A673 (cell line): ENCODE measurements around the gene STX3. TPM values are rescaled to one million over a fixed set of nuclear protein-coding genes. Genes with fewer than 3 reads are reported as not detected.
A peak's percentile ranks its signal among the peaks of the same experiment; 100 is the strongest.

Experiments used
- BruUV-seq: library from RNA; stranded (reverse); fragments of 400-500 nt; replicated peaks from 2 replicates; lab custom pipeline; 2021; lab: Mats Ljungman, UMichigan
- CTCF ChIA-PET: fragments of 300-600 bp; sonication (Branson Sonifier 250); formaldehyde crosslinking; loops from one replicate; lab custom pipeline; 2022; ENCODE audit warnings: antibody characterized with exemption; lab: Charles Lee
- POLR2A ChIA-PET: fragments of 300-600 bp; sonication (Branson Sonifier 250); formaldehyde crosslinking; loops from one replicate; lab custom pipeline; 2022; ENCODE audit warnings: antibody characterized with exemption; ENCODE audit not compliant: low non-redundant PET; lab: Charles Lee
- DNase-seq: peaks from one replicate; pipeline ENCODE4 v3.0.0-alpha.2; 2015; ENCODE audit warnings: low spot score
- H3K27ac ChIP-seq: fragments of 200-600 bp; sonication (generic); 2 replicates; pipeline ENCODE4 v1.5.1; 2016; ENCODE audit warnings: mixed run types, low read depth, mild to moderate bottlenecking, mixed read lengths, antibody characterized with exemption, low read length; ENCODE audit not compliant: poor library complexity, severe bottlenecking
- H3K27me3 ChIP-seq: fragments of 200-600 bp; sonication (generic); replicated peaks from 2 replicates; pipeline ENCODE4 v1.6.1; 2017; ENCODE audit warnings: mixed run types, low read depth, mild to moderate bottlenecking, mixed read lengths, antibody characterized with exemption, low read length; ENCODE audit not compliant: insufficient read depth, poor library complexity
- H3K36me3 ChIP-seq: fragments of 200-600 bp; sonication (generic); 2 replicates; pipeline ENCODE4 v1.6.1; 2016; ENCODE audit warnings: mixed run types, mild to moderate bottlenecking, mixed read lengths, antibody characterized with exemption, low read length; ENCODE audit not compliant: insufficient read depth, poor library complexity, severe bottlenecking
- H3K4me1 ChIP-seq: fragments of 200-600 bp; sonication (generic); 2 replicates; pipeline ENCODE4 v1.6.1; 2017; ENCODE audit warnings: mixed run types, mild to moderate bottlenecking, mixed read lengths, antibody characterized with exemption, low read length; ENCODE audit not compliant: insufficient read depth, poor library complexity, severe bottlenecking
- H3K4me3 ChIP-seq: fragments of 200-600 bp; sonication (generic); 2 replicates; pipeline ENCODE4 v1.5.1; 2016; ENCODE audit warnings: low read depth, mixed run types, mild to moderate bottlenecking, mixed read lengths, low read length; ENCODE audit not compliant: poor library complexity, severe bottlenecking
- H3K9me3 ChIP-seq: fragments of 200-600 bp; sonication (generic); 2 replicates; pipeline ENCODE4 v1.6.1; 2016; ENCODE audit warnings: mixed run types, low read depth, mild to moderate bottlenecking, mixed read lengths, antibody characterized with exemption, low read length; ENCODE audit not compliant: poor library complexity, severe bottlenecking
- EZH2 ChIP-seq: fragments of 200-600 bp; sonication (generic); IDR thresholded peaks from 2 replicates; pipeline ENCODE4 v1.6.1; 2017; ENCODE audit warnings: borderline replicate concordance, low read depth, mild to moderate bottlenecking, mixed read lengths, antibody characterized with exemption, low read length; ENCODE audit not compliant: poor library complexity, severe bottlenecking
- intact Hi-C: fragments of 100-400 bp; cut with micrococcal nuclease; formaldehyde crosslinking; loops from one replicate; pipeline ENCODE4 v1.10.0; 2022; ENCODE audit not compliant: unreplicated experiment
- total RNA-seq: library from RNA; stranded (reverse); gene quantifications from 2 replicates; pipeline ENCODE4 v1.2.3, GENCODE V29; 2021
- TF ChIP-seq, protein P1 (sequence below): fragments of 300-800, 200-600 bp; sonication (generic); conservative IDR thresholded peaks from 2 replicates; pipeline ENCODE4 v1.5.1; 2017; ENCODE audit warnings: low read depth, mild to moderate bottlenecking, antibody characterized with exemption, low read length, moderate library complexity, mixed read lengths

STX3 gene
- total RNA-seq, 1 experiment from 2014 or later: 16.0 TPM

DNA sequence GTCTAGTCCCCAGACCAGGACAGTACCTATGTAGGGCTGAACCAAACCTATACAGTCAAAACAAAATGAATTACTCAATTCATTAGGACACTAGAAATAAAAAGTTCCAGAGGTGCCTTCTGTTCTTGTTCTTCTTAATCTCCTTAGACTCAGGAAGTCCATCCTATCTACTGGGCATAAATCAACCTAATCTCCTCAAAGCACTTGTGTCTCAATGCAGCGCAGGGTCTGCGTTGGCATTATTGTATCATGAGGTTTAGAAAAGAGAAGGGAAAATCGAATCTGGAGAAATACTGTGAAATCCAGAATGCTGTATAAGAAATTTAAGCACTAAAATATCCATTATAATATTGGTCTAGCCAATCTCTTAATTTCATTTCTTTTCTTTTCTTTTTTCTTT is 39.1 kb upstream of the STX3 start:
- Histone ChIP-seq H3K4me1 (no peaks in the 10 kb centered on the region), H3K27me3 (peaks cover 29% of the 10 kb centered on the region), H3K36me3 (no peaks in the 10 kb centered on the region), H3K9me3 (no peaks in the 10 kb centered on the region), H3K27ac (no peak overlapping the region), H3K4me3 (no peak overlapping the region)
- peak; percentile 42 for DNase-seq
- ChIA-PET POLR2A (no interaction called here), CTCF (no interaction called here)
- intact Hi-C loops: no loop called here
- TF ChIP-seq, protein P1, sequence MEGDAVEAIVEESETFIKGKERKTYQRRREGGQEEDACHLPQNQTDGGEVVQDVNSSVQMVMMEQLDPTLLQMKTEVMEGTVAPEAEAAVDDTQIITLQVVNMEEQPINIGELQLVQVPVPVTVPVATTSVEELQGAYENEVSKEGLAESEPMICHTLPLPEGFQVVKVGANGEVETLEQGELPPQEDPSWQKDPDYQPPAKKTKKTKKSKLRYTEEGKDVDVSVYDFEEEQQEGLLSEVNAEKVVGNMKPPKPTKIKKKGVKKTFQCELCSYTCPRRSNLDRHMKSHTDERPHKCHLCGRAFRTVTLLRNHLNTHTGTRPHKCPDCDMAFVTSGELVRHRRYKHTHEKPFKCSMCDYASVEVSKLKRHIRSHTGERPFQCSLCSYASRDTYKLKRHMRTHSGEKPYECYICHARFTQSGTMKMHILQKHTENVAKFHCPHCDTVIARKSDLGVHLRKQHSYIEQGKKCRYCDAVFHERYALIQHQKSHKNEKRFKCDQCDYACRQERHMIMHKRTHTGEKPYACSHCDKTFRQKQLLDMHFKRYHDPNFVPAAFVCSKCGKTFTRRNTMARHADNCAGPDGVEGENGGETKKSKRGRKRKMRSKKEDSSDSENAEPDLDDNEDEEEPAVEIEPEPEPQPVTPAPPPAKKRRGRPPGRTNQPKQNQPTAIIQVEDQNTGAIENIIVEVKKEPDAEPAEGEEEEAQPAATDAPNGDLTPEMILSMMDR: no peak
- TF ChIP-seq EZH2: no peak
- BruUV-seq: no TSS peak

DNA sequence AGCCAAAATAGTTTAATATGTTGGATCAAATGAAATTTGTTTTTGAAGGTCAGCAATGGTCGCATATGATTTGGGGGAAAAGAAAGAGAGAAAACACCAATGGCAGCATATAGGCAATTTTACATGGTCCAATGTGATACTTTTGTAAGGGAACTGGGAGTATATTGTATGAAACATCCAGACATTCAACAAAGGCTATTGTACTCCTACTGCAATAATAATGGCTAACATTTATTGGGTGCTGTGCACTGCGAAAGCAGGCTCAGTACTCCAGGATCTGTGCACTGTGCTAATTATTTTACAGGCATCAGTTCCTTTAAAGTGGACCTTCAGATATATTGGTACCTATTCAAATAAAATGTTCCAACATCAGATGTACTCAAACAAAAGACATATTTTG is 35.6 kb upstream of the STX3 start:
- DNase-seq: no peak
- no peaks in the 10 kb centered on the region for H3K4me1 ChIP-seq
- no peaks in the 10 kb centered on the region for H3K36me3 ChIP-seq
- TF ChIP-seq, protein P1: no peak
- no peak for TF ChIP-seq EZH2
- intact Hi-C loops: no loop called here
- no peak overlapping the region for H3K27ac ChIP-seq
- CTCF ChIA-PET: no interaction called here
- H3K27me3 ChIP-seq: peaks cover 56% of the 10 kb centered on the region
- BruUV-seq: no TSS peak
- POLR2A ChIA-PET: no interaction called here
- no peaks in the 10 kb centered on the region for H3K9me3 ChIP-seq
- no peak overlapping the region for H3K4me3 ChIP-seq

DNA sequence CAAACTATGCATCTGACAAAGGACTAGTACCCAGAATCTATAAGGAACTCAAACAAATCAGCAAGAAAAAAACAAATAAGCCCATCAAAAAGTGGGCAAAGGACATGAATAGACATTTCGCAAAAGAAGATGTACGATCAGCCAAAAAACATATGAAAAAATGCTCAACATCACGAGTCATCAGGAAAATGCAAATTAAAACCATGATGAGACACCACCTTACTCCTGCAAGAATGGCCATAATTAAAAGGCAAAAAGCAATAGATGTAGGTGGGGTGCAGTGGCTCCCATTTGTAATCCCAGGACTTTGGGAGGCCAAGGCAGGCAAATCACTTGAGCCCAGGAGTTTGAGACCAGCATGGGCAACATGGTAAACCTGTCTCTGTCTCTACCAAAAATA is 31.1 kb upstream of the STX3 start:
- Histone ChIP-seq H3K36me3 (no peaks in the 10 kb centered on the region), H3K27ac (no peak overlapping the region), H3K27me3 (peaks cover 36% of the 10 kb centered on the region), H3K4me1 (no peaks in the 10 kb centered on the region), H3K4me3 (no peak overlapping the region), H3K9me3 (no peaks in the 10 kb centered on the region)
- no TSS peak for BruUV-seq
- TF ChIP-seq EZH2: no peak
- TF ChIP-seq, protein P1: no peak
- no peak for DNase-seq
- POLR2A ChIA-PET: no interaction called here
- CTCF ChIA-PET: interaction anchor here (0.7 kb wide), 1 partner anchor 17 kb away, joined by 3 read pairs; no protein-coding TSS in a partner anchor
- intact Hi-C loops: no loop called here
